Activated T-helper 1 cell treated with anti-CD3 and anti-CD28 coated beads, Interleukin-12 subunit alpha, Interleukin-12 subunit beta, Interleukin-2, Interleukin-4 antibody, amounts not matched to agents 30 ng/mL and 10 ng/mL and 1 ng/mL, durations not matched to agents 14 hours and 24 hours and 36 hours (primary cell): Measurements from ENCODE around the gene LRRC51. TPM values are rescaled to one million over a fixed set of nuclear protein-coding genes. Genes with fewer than 3 reads are reported as not detected.

Experiments used
- DNase-seq: peaks from one replicate; pipeline ENCODE4 v3.0.0; 2021; ENCODE audit warnings: low spot score
- H3K27ac Mint-ChIP-seq: one replicate; pipeline ENCODE4 v1.8.0; 2021; ENCODE audit warnings: mild to moderate bottlenecking, mixed read lengths
- H3K27me3 Mint-ChIP-seq: one replicate; pipeline ENCODE4 v1.8.0; 2022; ENCODE audit warnings: mild to moderate bottlenecking, moderate library complexity, mixed read lengths; ENCODE audit not compliant: insufficient read depth
- H3K36me3 Mint-ChIP-seq: one replicate; pipeline ENCODE4 v1.8.0; 2021; ENCODE audit warnings: low read depth, mixed read lengths
- H3K4me1 Mint-ChIP-seq: one replicate; pipeline ENCODE4 v1.8.0; 2021; ENCODE audit warnings: low read depth, mixed read lengths
- H3K4me3 Mint-ChIP-seq: one replicate; pipeline ENCODE4 v1.8.0; 2021; ENCODE audit warnings: mild to moderate bottlenecking, moderate library complexity, mixed read lengths
- H3K9me3 Mint-ChIP-seq: one replicate; pipeline ENCODE4 v1.8.0; 2021; ENCODE audit warnings: mixed read lengths
- intact Hi-C: fragments of 100-400 bp; cut with micrococcal nuclease; formaldehyde crosslinking; loops from one replicate; pipeline ENCODE4 v1.15.1; 2024
- total RNA-seq: library from RNA; stranded (reverse); gene quantifications from 2 replicates; pipeline ENCODE4 v1.2.3, GENCODE V29; 2022

LRRC51 gene
- total RNA-seq, 1 donor from 2014 or later: 8.2 TPM

GRCh38 chr11:72048766-72049460 lies 31.7 kb upstream of the LRRC51 start:
- DNase-seq: no peak
- Mint-ChIP-seq H3K27ac (no peak overlapping the region), H3K36me3 (peaks cover 9% of the 10 kb centered on the region), H3K4me1 (peaks cover 9% of the 10 kb centered on the region), H3K27me3 (no peaks in the 10 kb centered on the region), H3K9me3 (no peaks in the 10 kb centered on the region), H3K4me3 (no peak overlapping the region)
- intact Hi-C loops: no loop called here

- Mint-ChIP-seq H3K4me3 (no peak overlapping the region), H3K4me1 (no peaks in the 10 kb centered on the region), H3K36me3 (peaks cover 9% of the 10 kb centered on the region), H3K27ac (no peak overlapping the region), H3K27me3 (no peaks in the 10 kb centered on the region), H3K9me3 (no peaks in the 10 kb centered on the region)
- no peak for DNase-seq
- intact Hi-C loops: no loop called here
These were observed 22.1 kb upstream of the LRRC51 start for GRCh38 chr11:72058416-72059034.

- Mint-ChIP-seq H3K27me3 (no peaks in the 10 kb centered on the region), H3K9me3 (no peaks in the 10 kb centered on the region), H3K27ac (no peak overlapping the region), H3K4me1 (peaks cover 11% of the 10 kb centered on the region), H3K4me3 (no peak overlapping the region), H3K36me3 (peaks cover 9% of the 10 kb centered on the region)
- no peak for DNase-seq
- intact Hi-C loops: no loop called here
These were observed 18.8 kb upstream of the LRRC51 start for GRCh38 chr11:72061739-72062396.

- Mint-ChIP-seq H3K27me3 (no peaks in the 10 kb centered on the region), H3K4me1 (peaks cover 44% of the 10 kb centered on the region)
- intact Hi-C loops: loop anchor here (1.0 kb wide), 1 partner anchor 10 kb away; no protein-coding TSS in a partner anchor
These were observed 13.8 kb upstream of the LRRC51 start for GRCh38 chr11:72066855-72067254.

DNA sequence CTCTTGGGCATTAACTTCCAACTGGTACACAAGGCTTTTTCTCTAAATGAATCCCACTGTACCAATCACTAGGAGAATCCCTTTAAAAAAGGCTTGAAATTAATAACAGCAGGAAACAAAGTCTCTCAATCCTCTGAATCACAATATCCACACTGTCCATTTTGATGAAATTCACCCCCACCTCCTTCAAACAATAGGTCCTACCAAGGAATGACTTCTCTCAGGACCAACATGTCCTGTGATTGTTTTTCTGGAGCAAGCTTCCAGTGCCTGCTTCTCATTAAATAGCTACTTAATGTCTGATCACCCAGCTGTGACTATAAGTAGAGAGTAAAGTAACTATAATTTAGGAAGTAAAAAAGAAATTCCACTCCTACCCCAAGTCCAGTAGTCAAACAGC lies 13.4 kb upstream of the LRRC51 start:
- no peak overlapping the region for H3K27ac Mint-ChIP-seq
- intact Hi-C loops: loop anchor here (1.0 kb wide), 1 partner anchor 10 kb away; no protein-coding TSS in a partner anchor
- H3K4me3 Mint-ChIP-seq: no peak overlapping the region
- H3K4me1 Mint-ChIP-seq: peaks cover 48% of the 10 kb centered on the region
- H3K27me3 Mint-ChIP-seq: no peaks in the 10 kb centered on the region
- H3K36me3 Mint-ChIP-seq: peaks cover 14% of the 10 kb centered on the region
- no peak for DNase-seq
- no peaks in the 10 kb centered on the region for H3K9me3 Mint-ChIP-seq

More at GRCh38 chr11:72066855-72067254, 13.8 kb upstream of the LRRC51 start:
- no peak overlapping the region for H3K27ac Mint-ChIP-seq
- DNase-seq: no peak
- H3K36me3 Mint-ChIP-seq: peaks cover 14% of the 10 kb centered on the region
- H3K9me3 Mint-ChIP-seq: no peaks in the 10 kb centered on the region
- H3K4me3 Mint-ChIP-seq: no peak overlapping the region

DNA sequence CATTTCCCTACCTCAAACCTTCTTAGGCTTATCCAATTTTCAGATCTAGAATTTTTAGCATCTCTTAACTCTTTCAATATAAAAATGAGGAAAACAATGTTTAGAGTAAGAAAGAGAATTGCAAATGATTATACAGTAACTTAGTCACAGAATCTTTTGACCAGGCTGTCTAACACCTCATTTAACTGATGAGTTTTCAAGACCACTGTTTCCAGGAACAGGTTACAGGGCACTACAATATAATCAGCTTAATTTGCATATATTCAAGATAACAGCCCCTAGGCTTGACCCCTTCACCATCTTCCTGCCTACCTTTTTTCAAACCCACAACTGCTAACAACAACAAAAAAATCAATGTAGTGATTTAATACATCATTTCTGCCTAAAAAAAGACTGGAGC lies 13.0 kb upstream of the LRRC51 start:
- intact Hi-C loops: loop anchor here (1.0 kb wide), 1 partner anchor 10 kb away; no protein-coding TSS in a partner anchor
- H3K4me1 Mint-ChIP-seq: peaks cover 52% of the 10 kb centered on the region
- H3K36me3 Mint-ChIP-seq: peaks cover 14% of the 10 kb centered on the region
- DNase-seq: no peak
- H3K27ac Mint-ChIP-seq: no peak overlapping the region
- no peak overlapping the region for H3K4me3 Mint-ChIP-seq
- no peaks in the 10 kb centered on the region for H3K27me3 Mint-ChIP-seq
- H3K9me3 Mint-ChIP-seq: no peaks in the 10 kb centered on the region

- intact Hi-C loops: no loop called here
- H3K4me1 Mint-ChIP-seq: peaks cover 60% of the 10 kb centered on the region
- no peak overlapping the region for H3K4me3 Mint-ChIP-seq
- no peak for DNase-seq
- H3K27me3 Mint-ChIP-seq: no peaks in the 10 kb centered on the region
- peaks cover 19% of the 10 kb centered on the region for H3K36me3 Mint-ChIP-seq
- H3K27ac Mint-ChIP-seq: peak overlapping the region; percentile 64
- H3K9me3 Mint-ChIP-seq: no peaks in the 10 kb centered on the region
These were observed 11.4 kb upstream of the LRRC51 start for GRCh38 chr11:72069200-72069599.

DNA sequence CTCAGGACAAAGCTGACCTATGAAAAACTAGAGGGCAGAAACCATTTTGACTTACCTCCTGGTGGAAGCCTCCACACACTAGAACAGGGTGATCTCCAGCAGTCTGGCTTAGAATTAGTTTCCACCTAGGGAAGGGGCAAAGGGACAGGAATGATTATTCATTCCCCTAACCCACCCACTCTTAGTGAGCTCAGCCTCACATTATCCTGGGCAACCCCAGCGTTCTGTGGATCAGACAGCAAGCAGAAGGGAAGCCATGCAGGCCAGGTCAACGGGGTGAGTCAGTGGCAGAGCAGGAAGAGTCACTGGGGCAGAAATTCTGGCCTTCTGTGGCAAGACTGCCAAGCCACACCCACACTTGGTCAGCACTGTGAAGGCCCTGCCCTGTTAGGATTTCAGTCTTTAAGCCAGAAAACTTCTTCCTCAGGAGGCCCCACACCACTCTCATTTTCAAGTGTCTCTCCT lies 10.8 kb upstream of the LRRC51 start:
- Mint-ChIP-seq H3K36me3 (peaks cover 19% of the 10 kb centered on the region), H3K4me1 (peaks cover 60% of the 10 kb centered on the region)
- intact Hi-C loops: no loop called here

DNA sequence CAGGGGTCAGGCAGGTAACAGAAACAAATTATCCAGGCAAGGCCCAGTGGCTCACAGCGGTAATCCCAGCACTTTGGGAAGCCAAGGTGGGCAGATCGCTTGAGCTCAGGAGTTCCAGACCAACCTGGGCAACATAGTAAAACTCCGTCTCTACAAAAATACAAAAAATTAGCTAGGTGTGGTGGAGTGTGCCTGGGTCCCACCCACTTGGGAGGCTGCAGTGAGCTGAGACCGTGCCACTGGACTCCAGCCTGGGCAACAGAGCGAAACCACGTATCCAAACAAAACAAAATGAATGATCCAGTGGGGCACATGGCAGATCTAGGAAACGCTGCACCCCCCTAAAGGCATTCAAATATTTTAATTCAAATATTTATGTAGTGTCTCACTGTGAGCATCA lies 10.2 kb upstream of the LRRC51 start:
- Mint-ChIP-seq H3K36me3 (peaks cover 22% of the 10 kb centered on the region), H3K9me3 (no peaks in the 10 kb centered on the region), H3K27ac (peak overlapping the region; percentile 45), H3K27me3 (no peaks in the 10 kb centered on the region), H3K4me3 (no peak overlapping the region), H3K4me1 (peaks cover 64% of the 10 kb centered on the region)
- no peak for DNase-seq
- intact Hi-C loops: no loop called here

More for the DNA sequence above, 10.8 kb upstream of the LRRC51 start:
- Mint-ChIP-seq H3K9me3 (no peaks in the 10 kb centered on the region), H3K27ac (peak overlapping the region; percentile 64), H3K4me3 (no peak overlapping the region), H3K27me3 (no peaks in the 10 kb centered on the region)
- no peak for DNase-seq

DNA sequence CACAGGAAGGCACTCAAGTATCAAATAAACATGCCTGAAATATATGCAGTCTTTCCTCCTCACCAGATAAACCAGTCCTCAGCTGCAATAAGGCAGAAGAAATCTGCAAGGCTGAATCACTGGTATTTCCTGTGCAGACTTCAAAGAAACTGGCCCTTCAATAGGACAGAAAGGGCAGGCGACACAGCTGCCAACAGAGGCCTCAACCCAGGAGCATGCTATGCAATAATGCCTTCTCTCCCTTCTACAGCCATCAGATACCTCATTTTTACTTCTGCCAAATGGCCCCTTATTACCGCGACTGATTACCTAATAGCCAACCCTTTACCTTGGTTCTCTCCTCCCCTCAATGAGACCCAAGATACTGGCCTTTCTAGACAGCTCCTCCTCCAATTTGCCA lies 8.3 kb upstream of the LRRC51 start:
- peak overlapping the region; percentile 38 for H3K27ac Mint-ChIP-seq
- peaks cover 27% of the 10 kb centered on the region for H3K36me3 Mint-ChIP-seq
- H3K4me1 Mint-ChIP-seq: peaks cover 66% of the 10 kb centered on the region
- intact Hi-C loops: loop anchor here (1.0 kb wide), 1 partner anchor 8 kb away; the partner anchor contains the start of genes LRRC51 and NUMA1
- H3K27me3 Mint-ChIP-seq: no peaks in the 10 kb centered on the region
- DNase-seq: no peak
- H3K4me3 Mint-ChIP-seq: no peak overlapping the region
- H3K9me3 Mint-ChIP-seq: no peaks in the 10 kb centered on the region

GRCh38 chr11:72075109-72075508 lies 5.5 kb upstream of the LRRC51 start:
- H3K4me3 Mint-ChIP-seq: no peak overlapping the region
- intact Hi-C loops: no loop called here
- peak overlapping the region; percentile 31 for H3K27ac Mint-ChIP-seq
- H3K36me3 Mint-ChIP-seq: peaks cover 30% of the 10 kb centered on the region
- no peaks in the 10 kb centered on the region for H3K9me3 Mint-ChIP-seq
- H3K4me1 Mint-ChIP-seq: peaks cover 65% of the 10 kb centered on the region
- DNase-seq: no peak
- no peaks in the 10 kb centered on the region for H3K27me3 Mint-ChIP-seq

DNA sequence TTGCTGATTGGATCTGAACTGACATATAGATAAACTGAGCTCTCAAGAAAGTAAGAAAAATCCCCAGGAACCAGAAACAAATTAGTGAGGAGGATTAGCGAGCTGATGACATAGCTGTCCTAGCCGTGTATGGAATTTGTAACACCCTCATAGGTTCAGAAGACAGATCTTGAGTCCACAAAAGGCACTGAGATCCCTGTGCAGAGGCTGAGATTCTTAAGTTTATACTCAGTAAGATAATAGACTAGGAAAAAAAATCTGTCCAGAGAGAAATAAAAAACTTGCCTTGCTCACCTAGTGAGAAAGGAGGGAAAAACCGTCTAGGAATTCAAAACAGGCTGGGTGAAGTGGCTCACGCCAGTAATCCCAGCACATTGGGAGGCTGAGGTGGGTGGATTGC lies 4.9 kb upstream of the LRRC51 start:
- DNase-seq: no peak
- intact Hi-C loops: no loop called here
- no peaks in the 10 kb centered on the region for H3K27me3 Mint-ChIP-seq
- no peak overlapping the region for H3K4me3 Mint-ChIP-seq
- no peaks in the 10 kb centered on the region for H3K9me3 Mint-ChIP-seq
- H3K4me1 Mint-ChIP-seq: peaks cover 61% of the 10 kb centered on the region
- H3K27ac Mint-ChIP-seq: no peak overlapping the region
- H3K36me3 Mint-ChIP-seq: peaks cover 31% of the 10 kb centered on the region

GRCh38 chr11:72078477-72078876 lies 2.2 kb upstream of the LRRC51 start:
- Mint-ChIP-seq H3K27me3 (no peaks in the 10 kb centered on the region), H3K36me3 (peaks cover 27% of the 10 kb centered on the region), H3K9me3 (no peaks in the 10 kb centered on the region)

More at GRCh38 chr11:72078477-72078876, 2.2 kb upstream of the LRRC51 start:
- peak overlapping the region; percentile 84 for H3K27ac Mint-ChIP-seq
- intact Hi-C loops: no loop called here
- peaks cover 56% of the 10 kb centered on the region for H3K4me1 Mint-ChIP-seq
- DNase-seq: no peak
- H3K4me3 Mint-ChIP-seq: peak overlapping the region; percentile 95
